MV-4-11 (cell line): ENCODE results near the gene NDUFB2.
"Not testable (repeated sequence)": the region's sequence is repeated elsewhere in the genome, so short reads cannot be mapped to it uniquely, and the experiment has no call there.

Experiments used
- DNase-seq: peaks from one replicate; lab custom pipeline; 2025; lab: John Stamatoyannopoulos, UW

NDUFB2 gene

GRCh38 chr7:140689199-140690152 is 7.0 kb upstream of the NDUFB2 start:
- no peak for DNase-seq

DNA sequence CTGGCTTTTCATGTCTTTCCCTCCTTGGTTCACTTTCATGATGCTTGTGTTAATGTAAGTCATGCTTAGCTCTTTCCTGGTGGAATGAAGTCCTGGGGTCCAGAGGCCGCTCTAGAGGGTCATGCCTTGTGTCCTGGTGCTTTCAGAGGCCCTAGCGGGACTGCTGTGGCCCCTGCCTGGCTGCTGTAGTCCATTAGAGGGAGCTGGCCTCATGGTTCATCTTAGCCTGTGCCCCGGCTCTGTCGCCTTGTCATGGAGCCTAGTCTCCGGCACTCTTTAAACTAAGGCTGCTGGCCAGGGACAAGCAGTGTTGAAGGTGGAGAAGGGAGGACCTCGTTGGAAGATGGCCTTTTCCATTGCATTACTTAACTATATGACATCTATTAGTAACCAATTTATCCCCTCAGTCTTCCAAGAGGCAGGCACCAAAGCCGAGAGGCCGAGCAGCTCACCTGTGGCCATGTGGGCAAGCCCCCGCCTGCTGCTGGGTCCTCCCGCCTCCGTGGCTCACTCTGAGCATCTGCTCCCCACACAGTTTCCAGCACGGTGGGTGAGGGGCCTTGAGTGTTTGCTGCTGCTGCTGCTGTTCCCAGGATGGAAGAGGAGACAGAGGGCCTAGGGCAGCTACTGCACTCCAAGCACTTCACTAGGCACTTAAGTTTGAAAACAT is 5.0 kb upstream of the NDUFB2 start:
- no peak for DNase-seq

DNA sequence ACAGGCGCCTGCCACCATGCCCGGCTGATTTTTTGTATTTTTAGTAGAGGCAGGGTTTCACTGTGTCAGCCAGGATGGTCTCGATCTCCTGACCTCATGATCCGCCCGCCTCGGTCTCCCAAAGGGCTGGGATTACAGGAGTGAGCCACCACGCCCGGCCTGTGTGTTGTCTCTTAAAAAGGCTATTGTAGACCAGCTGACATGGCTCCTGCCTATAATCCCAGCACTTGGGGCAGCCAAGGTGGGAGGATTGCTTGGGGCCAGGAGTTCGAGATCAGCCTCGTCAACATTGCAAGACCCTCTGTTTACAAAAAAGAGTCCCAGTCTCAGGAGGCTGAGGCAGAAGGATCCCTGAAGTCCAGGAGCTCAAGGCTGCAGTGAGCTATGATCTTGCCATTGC is 2.7 kb upstream of the NDUFB2 start:
- DNase-seq = not testable (repeated sequence)

GRCh38 chr7:140694592-140694991 is 1.9 kb upstream of the NDUFB2 start:
- DNase-seq = no peak

- no peak for DNase-seq
These were observed 1.1 kb upstream of the NDUFB2 start for GRCh38 chr7:140695381-140695780.

DNA sequence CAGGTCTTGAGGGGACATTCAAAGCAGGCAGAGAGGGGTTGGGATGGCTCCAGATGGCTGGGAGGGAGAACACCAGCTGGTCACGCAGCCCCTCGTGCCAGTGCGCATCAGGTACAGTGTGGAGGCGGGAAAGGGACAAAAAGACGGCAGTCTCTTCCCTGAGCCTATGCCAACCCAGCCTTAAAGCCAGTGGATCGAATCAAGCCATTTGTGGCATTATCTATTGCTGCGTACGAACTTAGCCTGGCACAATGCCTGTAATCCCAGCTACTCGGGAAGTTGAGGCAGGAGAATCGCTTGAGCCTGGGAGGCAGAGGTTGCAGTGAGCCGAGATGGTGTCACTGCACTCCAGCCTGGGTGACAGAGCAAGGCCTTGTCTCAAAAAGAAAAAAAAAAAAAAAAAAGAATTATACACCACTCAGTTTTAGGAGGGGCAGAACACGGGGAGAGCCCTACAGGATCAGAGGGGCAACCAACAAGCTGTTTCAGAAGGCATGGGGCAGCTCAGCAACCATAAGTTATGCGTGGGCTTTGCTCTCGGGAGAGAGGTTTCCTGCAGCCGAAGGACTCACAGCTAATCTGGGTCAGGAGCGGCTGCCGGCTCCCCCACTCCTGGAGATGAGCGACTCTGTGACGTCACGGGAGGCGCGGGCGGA is 356 bp upstream of the NDUFB2 start:
- peak; percentile 85 for DNase-seq

GRCh38 chr7:140697447-140698143 is 1.1 kb downstream of the NDUFB2 start:
- no peak for DNase-seq

GRCh38 chr7:140698477-140698876 is 2.0 kb downstream of the NDUFB2 start:
- no peak for DNase-seq

DNA sequence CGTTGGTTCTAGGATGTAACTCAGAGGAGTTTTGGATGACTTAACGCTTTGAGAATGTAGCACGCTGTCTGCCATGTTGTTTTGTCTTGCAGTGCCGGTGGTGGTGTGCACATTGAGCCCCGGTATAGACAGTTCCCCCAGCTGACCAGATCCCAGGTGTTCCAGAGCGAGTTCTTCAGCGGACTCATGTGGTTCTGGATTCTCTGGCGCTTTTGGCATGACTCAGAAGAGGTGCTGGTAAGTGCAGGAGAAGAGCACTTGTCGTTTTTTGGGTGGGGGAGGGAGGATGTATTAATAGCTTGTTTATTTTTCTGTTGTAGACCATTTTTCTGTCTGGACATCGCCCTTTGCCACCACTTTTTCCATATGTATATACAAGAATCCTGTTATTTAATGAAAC is 6.3 kb downstream of the NDUFB2 start:
- no peak for DNase-seq

- DNase-seq = no peak
These were observed 7.7 kb downstream of the NDUFB2 start for GRCh38 chr7:140704205-140704604.

GRCh38 chr7:140707132-140707531 is 10.6 kb downstream of the NDUFB2 start:
- no peak for DNase-seq

GRCh38 chr7:140708764-140709163 is 12.3 kb downstream of the NDUFB2 start:
- not testable (repeated sequence) for DNase-seq

DNA sequence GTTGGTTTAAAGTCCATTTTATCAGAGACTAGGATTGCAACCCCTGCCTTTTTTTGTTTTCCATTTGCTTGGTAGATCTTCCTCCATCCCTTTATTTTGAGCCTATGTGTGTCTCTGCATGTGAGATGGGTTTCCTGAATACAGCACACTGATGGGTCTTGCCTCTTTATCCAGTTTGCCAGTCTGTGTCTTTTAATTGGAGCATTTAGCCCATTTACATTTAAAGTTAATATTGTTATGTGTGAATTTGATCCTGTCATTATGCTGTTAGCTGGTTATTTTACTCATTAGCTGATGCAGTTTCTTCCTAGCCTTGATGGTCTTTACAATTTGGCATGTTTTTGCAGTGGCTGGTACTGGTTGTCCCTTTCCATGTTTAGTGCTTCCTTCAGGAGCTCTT is 15.9 kb downstream of the NDUFB2 start:
- DNase-seq = not testable (repeated sequence)

DNA sequence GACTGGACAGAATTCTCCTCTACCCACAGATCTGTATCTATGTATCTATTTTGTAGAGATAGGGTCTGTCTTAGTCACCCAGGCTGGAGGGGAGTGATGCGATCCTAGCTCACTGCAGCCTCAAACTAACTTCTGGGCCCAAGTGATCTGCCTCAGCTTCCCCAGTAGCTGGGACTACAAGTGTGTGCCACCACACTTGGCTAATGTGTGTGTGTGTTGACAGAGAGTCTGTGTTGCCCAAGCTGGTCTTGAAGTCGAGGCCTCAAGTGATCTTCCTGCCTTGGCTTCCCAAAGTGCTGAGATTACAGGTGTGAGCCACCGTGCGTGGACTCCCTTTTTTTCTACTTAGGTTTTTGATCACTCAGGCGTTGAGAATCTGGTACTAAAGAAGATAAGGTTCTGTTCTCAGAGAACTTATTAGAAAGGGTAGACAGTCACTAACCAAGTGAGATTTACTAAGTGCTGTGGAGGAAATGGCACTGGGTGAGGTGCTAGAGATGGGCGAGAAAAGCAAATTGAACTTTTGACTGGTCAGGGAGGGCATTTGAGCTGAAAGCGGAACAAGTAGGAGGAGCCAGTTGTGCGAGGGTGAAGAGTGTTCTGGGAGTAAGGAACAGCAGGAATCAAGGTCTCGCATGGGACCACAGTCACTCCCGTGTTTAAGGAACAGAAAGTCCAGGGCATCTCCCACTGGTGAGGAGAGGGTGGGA is 18.0 kb downstream of the NDUFB2 start:
- DNase-seq = no peak

GRCh38 chr7:140719721-140720120 is 23.2 kb downstream of the NDUFB2 start:
- DNase-seq = peak; percentile 80

- no peak for DNase-seq
These were observed 25.7 kb downstream of the NDUFB2 start for GRCh38 chr7:140722254-140722653.

DNA sequence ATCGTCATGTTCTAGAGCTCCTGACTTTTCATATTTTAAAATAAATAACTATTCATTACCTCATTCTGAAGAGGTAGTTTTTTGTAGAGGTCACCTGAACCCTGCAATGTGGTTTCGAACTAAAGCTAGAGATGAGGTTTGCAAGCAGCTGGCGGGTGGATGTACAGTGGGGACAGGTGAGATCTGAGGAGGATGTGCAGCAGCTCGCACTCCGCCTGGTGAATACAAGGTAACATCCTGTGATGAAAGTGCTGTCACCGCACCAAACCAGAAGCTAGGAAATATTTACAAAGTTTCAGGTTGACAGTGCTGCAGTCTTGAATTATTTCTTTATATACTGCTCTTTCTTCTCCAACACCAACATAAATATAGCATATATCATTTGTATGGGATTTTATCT is 26.5 kb downstream of the NDUFB2 start:
- DNase-seq = no peak

DNA sequence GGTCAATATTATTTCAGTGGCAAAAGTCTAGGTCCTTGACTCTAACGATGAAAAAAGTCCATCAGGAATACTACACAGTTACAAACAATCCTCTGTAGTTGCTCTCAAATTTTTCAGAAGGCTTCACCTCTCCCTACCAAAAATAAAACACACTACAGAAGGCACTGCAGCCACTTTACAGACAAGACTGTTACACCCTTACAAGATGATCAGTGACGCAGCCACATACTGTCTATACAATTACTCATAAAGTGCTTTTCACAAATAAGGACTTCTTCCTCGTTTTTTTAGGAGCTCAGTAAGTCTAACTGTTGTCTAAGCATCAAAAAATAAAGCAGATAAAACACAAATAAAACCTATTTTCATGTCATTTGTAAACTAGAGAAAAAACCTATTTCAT is 27.1 kb downstream of the NDUFB2 start:
- no peak for DNase-seq

GRCh38 chr7:140724706-140725105 is 28.2 kb downstream of the NDUFB2 start:
- DNase-seq = no peak

DNA sequence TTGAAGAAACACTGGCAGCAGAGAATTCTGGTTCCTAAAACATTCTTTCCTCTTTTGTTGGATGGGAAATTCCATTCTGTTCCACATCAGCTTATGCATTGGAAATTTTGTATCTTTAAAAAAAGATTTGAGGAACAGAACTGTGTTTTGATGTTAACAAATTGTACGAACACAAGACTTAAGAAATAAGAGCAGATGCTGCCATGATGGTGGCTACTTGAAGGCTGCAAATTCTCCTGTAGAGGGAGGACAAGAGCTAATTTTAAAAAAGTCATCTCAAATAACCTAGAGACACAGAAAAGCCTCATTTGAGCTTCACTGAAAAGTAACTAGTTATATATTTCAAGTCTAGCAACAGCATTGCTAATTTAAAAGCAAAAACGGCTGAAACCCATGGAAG is 29.8 kb downstream of the NDUFB2 start:
- peak; percentile 31 for DNase-seq

- no peak for DNase-seq
These were observed 35.9 kb downstream of the NDUFB2 start for GRCh38 chr7:140732416-140732815.
